Activated naive CD8-positive, alpha-beta T cell treated with anti-CD3 and anti-CD28 coated beads, Interleukin-2, amount 50 U/mL, for 16 hours (primary cell): Measurements from ENCODE around the gene COMMD9.

Source experiments
- DNase-seq: peaks from one replicate; pipeline ENCODE4 v3.0.0-alpha.2; 2020; ENCODE audit warnings: low read depth, low spot score

Gene COMMD9

GRCh38 chr11:36296884-36297543 lies 7.8 kb upstream of the COMMD9 start:
- no peak for DNase-seq

- no peak for DNase-seq
Observed at GRCh38 chr11:36295926-36296325, 6.7 kb upstream of the COMMD9 start, which contains the start of gene PRR5L. PRR5L (plus strand) TSS chr11:36296288; CDS start chr11:36401122, 104,834 bp downstream.

- DNase-seq = no peak
Observed at GRCh38 chr11:36292311-36292722, 3.1 kb upstream of the COMMD9 start.

GRCh38 chr11:36288442-36289225 lies 590 bp downstream of the COMMD9 start:
- no peak for DNase-seq

GRCh38 chr11:36282926-36283325 lies 6.3 kb downstream of the COMMD9 start:
- DNase-seq = no peak

GRCh38 chr11:36281850-36282249 lies 7.4 kb downstream of the COMMD9 start:
- no peak for DNase-seq

GRCh38 chr11:36280531-36280930 lies 8.7 kb downstream of the COMMD9 start:
- DNase-seq = no peak

- no peak for DNase-seq
Observed at GRCh38 chr11:36278531-36279282, 10.5 kb downstream of the COMMD9 start.

- DNase-seq = no peak
Observed at GRCh38 chr11:36274414-36274813, 14.8 kb downstream of the COMMD9 start.

- no peak for DNase-seq
Observed at GRCh38 chr11:36273110-36273509, 16.1 kb downstream of the COMMD9 start.

GRCh38 chr11:36271794-36272407 lies 17.3 kb downstream of the COMMD9 start:
- DNase-seq = no peak

- no peak for DNase-seq
Observed at GRCh38 chr11:36270701-36271100, 18.5 kb downstream of the COMMD9 start.

- no peak for DNase-seq
Observed at GRCh38 chr11:36268337-36268985, 20.8 kb downstream of the COMMD9 start.

- no peak for DNase-seq
Observed at GRCh38 chr11:36266767-36267166, 22.5 kb downstream of the COMMD9 start.

- peak; percentile 24 for DNase-seq
Observed at GRCh38 chr11:36265793-36266628, 23.2 kb downstream of the COMMD9 start.

GRCh38 chr11:36264973-36265344 lies 24.3 kb downstream of the COMMD9 start:
- DNase-seq = no peak

GRCh38 chr11:36264011-36264972 lies 24.9 kb downstream of the COMMD9 start:
- no peak for DNase-seq

GRCh38 chr11:36261094-36261493 lies 28.1 kb downstream of the COMMD9 start:
- DNase-seq = no peak

GRCh38 chr11:36258730-36259360 lies 30.4 kb downstream of the COMMD9 start:
- DNase-seq = no peak
